Stimulated activated CD4-positive, alpha-beta T cell treated with anti-CD3 and anti-CD28 coated beads, TNF-alpha, amount 100 ng/mL, for 4 hours (primary cell): ENCODE measurements around the gene SVEP1.
"Not testable (repeated sequence)": the region's sequence is repeated elsewhere in the genome, so short reads cannot be mapped to it uniquely, and the experiment has no call there.

ENCODE experiments used
- DNase-seq, 3 experiments: peaks; one replicate each; pipeline ENCODE4 v3.0.0-alpha.2; 2020; ENCODE audit warnings: low read depth in 3 of 3

Gene SVEP1

GRCh38 chr9:110578575-110579033 lies 937 bp downstream of the SVEP1 start:
- no peak for DNase-seq

- DNase-seq: no peak
Measured at GRCh38 chr9:110575945-110576344, 3.6 kb downstream of the SVEP1 start.

- DNase-seq: no peak
Measured at GRCh38 chr9:110575169-110575568, 4.4 kb downstream of the SVEP1 start.

- no peak for DNase-seq
Measured at GRCh38 chr9:110573305-110573704, 6.2 kb downstream of the SVEP1 start.

- no peak for DNase-seq
Measured at GRCh38 chr9:110571801-110572483, 7.6 kb downstream of the SVEP1 start.

GRCh38 chr9:110566156-110566555 lies 13.4 kb downstream of the SVEP1 start:
- no peak for DNase-seq

- no peak for DNase-seq
Measured at GRCh38 chr9:110561826-110562225, 17.7 kb downstream of the SVEP1 start.

GRCh38 chr9:110559869-110560268 lies 19.7 kb downstream of the SVEP1 start:
- no peak for DNase-seq

GRCh38 chr9:110555551-110556331 lies 23.8 kb downstream of the SVEP1 start:
- no peak for DNase-seq

- no peak for DNase-seq
Measured at GRCh38 chr9:110546411-110546871, 33.1 kb downstream of the SVEP1 start.

- DNase-seq: no peak
Measured at GRCh38 chr9:110545705-110546104, 33.8 kb downstream of the SVEP1 start.

GRCh38 chr9:110543631-110544051 lies 35.9 kb downstream of the SVEP1 start:
- DNase-seq: no peak

- DNase-seq: no peak
Measured at GRCh38 chr9:110541950-110542349, 37.6 kb downstream of the SVEP1 start.

- no peak for DNase-seq
Measured at GRCh38 chr9:110538647-110539041, 40.9 kb downstream of the SVEP1 start.

GRCh38 chr9:110537841-110538646 lies 41.5 kb downstream of the SVEP1 start:
- DNase-seq: no peak

- DNase-seq: no peak
Measured at GRCh38 chr9:110536822-110537221, 42.7 kb downstream of the SVEP1 start.

GRCh38 chr9:110534162-110534561 lies 45.4 kb downstream of the SVEP1 start:
- not testable (repeated sequence) for DNase-seq

- DNase-seq: no peak
Measured at GRCh38 chr9:110532908-110533665, 46.5 kb downstream of the SVEP1 start.

GRCh38 chr9:110531776-110532175 lies 47.8 kb downstream of the SVEP1 start:
- DNase-seq: no peak

GRCh38 chr9:110531241-110531640 lies 48.3 kb downstream of the SVEP1 start:
- DNase-seq: not testable (repeated sequence)

- no peak for DNase-seq
Measured at GRCh38 chr9:110528645-110529044, 50.9 kb downstream of the SVEP1 start.
